WTC11 (cell line): ENCODE results near the gene ETS1. TPM values are rescaled to one million over a fixed set of nuclear protein-coding genes. Genes with fewer than 3 reads are reported as not detected.

Experiments used
- ATAC-seq: fragments of 200-7000 bp; cut with Tn5 transposase; 2 replicates; pipeline ENCODE4 v1.10.0; 2021; ENCODE audit warnings: mild to moderate bottlenecking, moderate library complexity
- CTCF ChIA-PET: fragments of 300-600 bp; sonication (Branson Sonifier 250); formaldehyde crosslinking; loops from one replicate; lab custom pipeline; 2021; ENCODE audit warnings: antibody characterized with exemption; lab: Charles Lee
- POLR2A ChIA-PET: fragments of 350-600 bp; sonication (Branson Sonifier 250); formaldehyde crosslinking; loops from one replicate; lab custom pipeline; 2021; ENCODE audit warnings: antibody characterized with exemption; lab: Charles Lee
- DNase-seq: peaks from one replicate; pipeline ENCODE4 v3.0.0; 2021; ENCODE audit warnings: low spot score
- H3K27ac Mint-ChIP-seq: 2 replicates; pipeline ENCODE4 v1.8.0; 2021; ENCODE audit warnings: mixed read lengths
- H3K27me3 Mint-ChIP-seq: 2 replicates; pipeline ENCODE4 v1.8.0; 2021; ENCODE audit warnings: low read depth, mild to moderate bottlenecking, moderate library complexity, mixed read lengths
- H3K36me3 Mint-ChIP-seq: 2 replicates; pipeline ENCODE4 v1.8.0; 2021; ENCODE audit warnings: mixed read lengths
- H3K4me1 Mint-ChIP-seq: 2 replicates; pipeline ENCODE4 v1.8.0; 2022; ENCODE audit warnings: mixed read lengths
- H3K4me3 Mint-ChIP-seq: 2 replicates; pipeline ENCODE4 v1.8.0; 2021; ENCODE audit warnings: mild to moderate bottlenecking, moderate library complexity, mixed read lengths
- H3K9me3 Mint-ChIP-seq: 2 replicates; pipeline ENCODE4 v1.8.0; 2021; ENCODE audit warnings: mixed read lengths
- AFF4 ChIP-seq: sonication (generic); formaldehyde crosslinking; IDR thresholded peaks from 2 replicates; pipeline ENCODE4 v1.8.1; 2023; ENCODE audit warnings: mild to moderate bottlenecking, missing genetic modification reagents, borderline replicate concordance
- ERG ChIP-seq: fragments of 250-450 bp; sonication (Bioruptor Pico); IDR thresholded peaks from 2 replicates; pipeline ENCODE4 v1.8.0; 2021; ENCODE audit warnings: mild to moderate bottlenecking
- ESRRA ChIP-seq: sonication (generic); formaldehyde crosslinking; IDR thresholded peaks from 2 replicates; pipeline ENCODE4 v1.8.1; 2022; ENCODE audit warnings: mild to moderate bottlenecking, missing genetic modification reagents, borderline replicate concordance
- ETV6 ChIP-seq: sonication (generic); formaldehyde crosslinking; IDR thresholded peaks from 2 replicates; pipeline ENCODE4 v1.8.1; 2022; ENCODE audit warnings: mild to moderate bottlenecking, missing genetic modification reagents
- GTF2I ChIP-seq: fragments of 250-450 bp; sonication (Bioruptor Pico); conservative IDR thresholded peaks from 2 replicates; pipeline ENCODE4 v1.4.0; 2021; ENCODE audit warnings: mild to moderate bottlenecking
- HMGXB4 ChIP-seq: sonication (generic); formaldehyde crosslinking; IDR thresholded peaks from 2 replicates; pipeline ENCODE4 v1.8.1; 2023; ENCODE audit warnings: mild to moderate bottlenecking, moderate library complexity, missing genetic modification reagents
- JUN ChIP-seq: sonication (generic); formaldehyde crosslinking; IDR thresholded peaks from 2 replicates; pipeline ENCODE4 v1.8.0; 2023; ENCODE audit warnings: mild to moderate bottlenecking, missing genetic modification reagents
- RELA ChIP-seq: sonication (generic); formaldehyde crosslinking; IDR thresholded peaks from 2 replicates; pipeline ENCODE4 v1.8.1; 2022; ENCODE audit warnings: missing genetic modification reagents, mild to moderate bottlenecking, borderline replicate concordance
- RORB ChIP-seq: fragments of 250-450 bp; sonication (Bioruptor Pico); IDR thresholded peaks from 2 replicates; pipeline ENCODE4 v1.9.0; 2021; ENCODE audit warnings: mild to moderate bottlenecking
- SMAD3 ChIP-seq: sonication (generic); formaldehyde crosslinking; IDR thresholded peaks from 2 replicates; pipeline ENCODE4 v1.8.0; 2022; ENCODE audit warnings: missing genetic modification reagents, mild to moderate bottlenecking, borderline replicate concordance
- TEAD1 ChIP-seq: sonication (generic); formaldehyde crosslinking; IDR thresholded peaks from 2 replicates; pipeline ENCODE4 v1.8.0; 2022; ENCODE audit warnings: mild to moderate bottlenecking, missing genetic modification reagents
- TEAD4 ChIP-seq: sonication (generic); formaldehyde crosslinking; IDR thresholded peaks from 2 replicates; pipeline ENCODE4 v1.8.0; 2022; ENCODE audit warnings: mild to moderate bottlenecking, missing genetic modification reagents
- ZNF232 ChIP-seq: sonication (generic); formaldehyde crosslinking; IDR thresholded peaks from 2 replicates; pipeline ENCODE4 v1.8.0; 2022; ENCODE audit warnings: mild to moderate bottlenecking, missing genetic modification reagents
- ZNF263 ChIP-seq: sonication (generic); formaldehyde crosslinking; IDR thresholded peaks from 2 replicates; pipeline ENCODE4 v1.8.1; 2022; ENCODE audit warnings: low read depth, mild to moderate bottlenecking, moderate library complexity, missing genetic modification reagents
- ZNF396 ChIP-seq: fragments of 250-450 bp; sonication (Bioruptor Pico); IDR thresholded peaks from 2 replicates; pipeline ENCODE4 v1.8.0; 2021; ENCODE audit warnings: mild to moderate bottlenecking, moderate library complexity, borderline replicate concordance
- total RNA-seq: library from RNA; stranded (reverse); gene quantifications from 3 replicates; pipeline ENCODE4 v1.2.3, GENCODE V29; 2021
- TF ChIP-seq, protein P1 (sequence below): sonication (generic); formaldehyde crosslinking; IDR thresholded peaks from 2 replicates; pipeline ENCODE4 v1.8.1; 2023; ENCODE audit warnings: mild to moderate bottlenecking, missing genetic modification reagents, moderate library complexity
- TF ChIP-seq, protein P2 (sequence below): fragments of 250-450 bp; sonication (Bioruptor Pico); IDR thresholded peaks from 2 replicates; pipeline ENCODE4 v1.9.0; 2021; ENCODE audit warnings: mild to moderate bottlenecking
- TF ChIP-seq, protein P3 (sequence below): sonication (generic); formaldehyde crosslinking; IDR thresholded peaks from 2 replicates; pipeline ENCODE4 v1.8.0; 2022; ENCODE audit warnings: mild to moderate bottlenecking, missing genetic modification reagents
- TF ChIP-seq, protein P4 (sequence below): sonication (generic); formaldehyde crosslinking; IDR thresholded peaks from 2 replicates; pipeline ENCODE4 v1.8.0; 2023; ENCODE audit warnings: missing genetic modification reagents

The ETS1 gene
- total RNA-seq, 1 experiment from 2014 or later = 33.1 TPM

GRCh38 chr11:128496249-128496648 is 91.1 kb downstream of the ETS1 start:
- no peak overlapping the region for H3K4me3 Mint-ChIP-seq
- no peak overlapping the region for H3K27ac Mint-ChIP-seq
- ChIA-PET CTCF (interaction anchor here (1.1 to 1.3 kb wide), 2 partner anchors 10 to 136 kb away, joined by 3 to 4 read pairs; no protein-coding TSS in a partner anchor), POLR2A (no interaction called here)
- H3K36me3 Mint-ChIP-seq = no peaks in the 10 kb centered on the region
- no peaks in the 10 kb centered on the region for H3K9me3 Mint-ChIP-seq
- H3K4me1 Mint-ChIP-seq = peaks cover 37% of the 10 kb centered on the region
- TF ChIP-seq, protein P1, sequence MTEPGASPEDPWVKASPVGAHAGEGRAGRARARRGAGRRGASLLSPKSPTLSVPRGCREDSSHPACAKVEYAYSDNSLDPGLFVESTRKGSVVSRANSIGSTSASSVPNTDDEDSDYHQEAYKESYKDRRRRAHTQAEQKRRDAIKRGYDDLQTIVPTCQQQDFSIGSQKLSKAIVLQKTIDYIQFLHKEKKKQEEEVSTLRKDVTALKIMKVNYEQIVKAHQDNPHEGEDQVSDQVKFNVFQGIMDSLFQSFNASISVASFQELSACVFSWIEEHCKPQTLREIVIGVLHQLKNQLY (CRISPR knock-in tag) = no peak
- TF ChIP-seq, protein P2, sequence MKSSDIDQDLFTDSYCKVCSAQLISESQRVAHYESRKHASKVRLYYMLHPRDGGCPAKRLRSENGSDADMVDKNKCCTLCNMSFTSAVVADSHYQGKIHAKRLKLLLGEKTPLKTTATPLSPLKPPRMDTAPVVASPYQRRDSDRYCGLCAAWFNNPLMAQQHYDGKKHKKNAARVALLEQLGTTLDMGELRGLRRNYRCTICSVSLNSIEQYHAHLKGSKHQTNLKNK (CRISPR knock-in tag) = no peak
- TF ChIP-seq TEAD4 (CRISPR knock-in tag) (no peak), SMAD3 (CRISPR knock-in tag) (no peak), ESRRA (CRISPR knock-in tag) (no peak)
- TF ChIP-seq, protein P3, sequence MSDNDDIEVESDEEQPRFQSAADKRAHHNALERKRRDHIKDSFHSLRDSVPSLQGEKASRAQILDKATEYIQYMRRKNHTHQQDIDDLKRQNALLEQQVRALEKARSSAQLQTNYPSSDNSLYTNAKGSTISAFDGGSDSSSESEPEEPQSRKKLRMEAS (CRISPR knock-in tag) = no peak
- H3K27me3 Mint-ChIP-seq = no peaks in the 10 kb centered on the region
- DNase-seq = no peak
- ATAC-seq = no peak

DNA sequence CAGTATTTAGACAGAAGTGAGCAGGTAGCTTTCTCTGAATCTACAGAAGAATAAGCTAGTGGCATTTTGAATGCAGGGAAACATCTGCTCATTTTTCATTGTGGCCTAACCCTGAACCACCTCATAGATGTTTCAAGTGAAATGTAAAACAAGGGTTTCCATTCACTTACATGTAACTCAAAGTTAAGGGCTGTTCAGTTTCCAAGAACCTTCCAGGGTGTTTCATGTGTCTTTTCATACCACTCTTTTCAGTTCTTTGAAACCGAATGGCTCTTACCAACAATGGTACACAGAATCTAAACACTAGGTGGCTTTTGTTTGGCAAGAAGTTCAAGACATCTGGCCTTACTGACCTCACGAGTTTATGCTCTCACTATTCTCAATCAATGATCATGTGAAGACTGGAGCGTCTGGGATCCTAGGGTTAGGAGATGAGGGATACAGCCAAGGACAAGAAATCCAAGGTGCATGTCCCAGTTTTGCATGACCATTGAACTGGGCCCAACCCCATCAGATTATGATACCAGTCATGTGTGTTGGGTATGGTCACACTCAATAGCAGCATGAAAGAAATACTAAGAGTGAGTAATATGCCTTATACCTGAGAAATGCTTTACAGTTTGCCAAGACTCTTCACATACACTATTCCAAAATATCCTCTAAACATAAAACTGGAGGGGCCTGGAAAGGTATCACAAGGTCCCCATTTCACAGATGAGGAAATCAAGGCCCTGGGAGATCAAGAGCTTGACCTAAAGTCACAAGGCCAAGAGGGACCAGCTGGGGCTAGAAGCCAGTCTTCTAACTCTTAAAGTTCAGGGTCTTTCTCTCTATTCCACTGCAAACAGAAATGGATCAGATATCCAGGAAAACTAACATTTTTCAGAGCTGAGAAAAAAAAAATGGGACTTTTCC is 92.7 kb downstream of the ETS1 start:
- no peak for DNase-seq

DNA sequence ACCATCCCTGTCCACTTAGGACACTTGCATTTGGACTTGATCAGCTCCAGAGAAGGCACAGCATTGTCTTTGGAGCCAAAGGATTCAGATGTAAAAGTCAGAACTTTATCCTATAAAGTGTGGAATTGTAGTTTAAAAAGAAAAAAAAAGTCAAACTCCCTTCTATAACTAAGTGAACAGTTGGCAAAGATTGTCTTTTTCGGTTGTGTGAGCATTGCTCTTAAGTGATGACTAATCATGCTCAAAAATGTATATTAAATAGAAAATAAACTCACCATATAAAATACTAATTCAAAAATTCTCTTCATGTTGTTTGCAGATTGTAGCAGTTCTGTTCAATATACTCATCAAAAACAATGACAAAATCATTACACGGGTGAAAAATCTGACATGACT is 93.8 kb downstream of the ETS1 start:
- Mint-ChIP-seq H3K27ac (no peak overlapping the region), H3K36me3 (peaks cover 11% of the 10 kb centered on the region), H3K4me1 (peaks cover 23% of the 10 kb centered on the region), H3K9me3 (no peaks in the 10 kb centered on the region), H3K4me3 (no peak overlapping the region), H3K27me3 (no peaks in the 10 kb centered on the region)
- DNase-seq (no peak), ATAC-seq (no peak)
- CTCF ChIA-PET = no interaction called here
- POLR2A ChIA-PET = no interaction called here
- TF ChIP-seq, protein P3 (CRISPR knock-in tag) = no peak
- TF ChIP-seq ZNF263 = no peak
- TF ChIP-seq GTF2I (CRISPR knock-in tag) = no peak
- no peak for TF ChIP-seq TEAD4 (CRISPR knock-in tag)
- TF ChIP-seq, protein P4, sequence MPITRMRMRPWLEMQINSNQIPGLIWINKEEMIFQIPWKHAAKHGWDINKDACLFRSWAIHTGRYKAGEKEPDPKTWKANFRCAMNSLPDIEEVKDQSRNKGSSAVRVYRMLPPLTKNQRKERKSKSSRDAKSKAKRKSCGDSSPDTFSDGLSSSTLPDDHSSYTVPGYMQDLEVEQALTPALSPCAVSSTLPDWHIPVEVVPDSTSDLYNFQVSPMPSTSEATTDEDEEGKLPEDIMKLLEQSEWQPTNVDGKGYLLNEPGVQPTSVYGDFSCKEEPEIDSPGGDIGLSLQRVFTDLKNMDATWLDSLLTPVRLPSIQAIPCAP = no peak
- no peak for TF ChIP-seq ZNF232
- no peak for TF ChIP-seq ZNF396 (CRISPR knock-in tag)
- no peak for TF ChIP-seq ERG
- no peak for TF ChIP-seq RORB (CRISPR knock-in tag)
- TF ChIP-seq TEAD1 (CRISPR knock-in tag) = no peak
- no peak for TF ChIP-seq RELA (CRISPR knock-in tag)
- TF ChIP-seq HMGXB4 (CRISPR knock-in tag) = no peak
- no peak for TF ChIP-seq AFF4 (CRISPR knock-in tag)

More for the DNA sequence above, 92.7 kb downstream of the ETS1 start:
- Mint-ChIP-seq H3K36me3 (peaks cover 8% of the 10 kb centered on the region; the same call in 1 of the 2 replicates), H3K27ac (no peak overlapping the region), H3K27me3 (no peaks in the 10 kb centered on the region), H3K4me3 (no peak overlapping the region), H3K4me1 (peaks cover 28% of the 10 kb centered on the region), H3K9me3 (no peaks in the 10 kb centered on the region)
- no peak for ATAC-seq
- ChIA-PET CTCF (no interaction called here), POLR2A (no interaction called here)
- no peak for TF ChIP-seq JUN (CRISPR knock-in tag)
- no peak for TF ChIP-seq ETV6 (CRISPR knock-in tag)
- no peak for TF ChIP-seq RORB (CRISPR knock-in tag)
